GM20000 (cell line): ENCODE data around the gene MTAP.

Experiments used
- DNase-seq: peaks from one replicate; pipeline ENCODE4 v3.0.0; 2012; ENCODE audit warnings: low spot score
- TF ChIP-seq, protein P1 (sequence below): IDR thresholded peaks from 2 replicates; pipeline ENCODE4 v1.5.1; 2012; ENCODE audit warnings: mild to moderate bottlenecking, control low read depth; ENCODE audit errors: extremely low read depth, missing control alignments

The MTAP gene

GRCh38 chr9:21804331-21804730 lies 1.9 kb downstream of the MTAP start:
- TF ChIP-seq, protein P1, sequence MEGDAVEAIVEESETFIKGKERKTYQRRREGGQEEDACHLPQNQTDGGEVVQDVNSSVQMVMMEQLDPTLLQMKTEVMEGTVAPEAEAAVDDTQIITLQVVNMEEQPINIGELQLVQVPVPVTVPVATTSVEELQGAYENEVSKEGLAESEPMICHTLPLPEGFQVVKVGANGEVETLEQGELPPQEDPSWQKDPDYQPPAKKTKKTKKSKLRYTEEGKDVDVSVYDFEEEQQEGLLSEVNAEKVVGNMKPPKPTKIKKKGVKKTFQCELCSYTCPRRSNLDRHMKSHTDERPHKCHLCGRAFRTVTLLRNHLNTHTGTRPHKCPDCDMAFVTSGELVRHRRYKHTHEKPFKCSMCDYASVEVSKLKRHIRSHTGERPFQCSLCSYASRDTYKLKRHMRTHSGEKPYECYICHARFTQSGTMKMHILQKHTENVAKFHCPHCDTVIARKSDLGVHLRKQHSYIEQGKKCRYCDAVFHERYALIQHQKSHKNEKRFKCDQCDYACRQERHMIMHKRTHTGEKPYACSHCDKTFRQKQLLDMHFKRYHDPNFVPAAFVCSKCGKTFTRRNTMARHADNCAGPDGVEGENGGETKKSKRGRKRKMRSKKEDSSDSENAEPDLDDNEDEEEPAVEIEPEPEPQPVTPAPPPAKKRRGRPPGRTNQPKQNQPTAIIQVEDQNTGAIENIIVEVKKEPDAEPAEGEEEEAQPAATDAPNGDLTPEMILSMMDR, result no peak
- DNase-seq, result no peak

DNA sequence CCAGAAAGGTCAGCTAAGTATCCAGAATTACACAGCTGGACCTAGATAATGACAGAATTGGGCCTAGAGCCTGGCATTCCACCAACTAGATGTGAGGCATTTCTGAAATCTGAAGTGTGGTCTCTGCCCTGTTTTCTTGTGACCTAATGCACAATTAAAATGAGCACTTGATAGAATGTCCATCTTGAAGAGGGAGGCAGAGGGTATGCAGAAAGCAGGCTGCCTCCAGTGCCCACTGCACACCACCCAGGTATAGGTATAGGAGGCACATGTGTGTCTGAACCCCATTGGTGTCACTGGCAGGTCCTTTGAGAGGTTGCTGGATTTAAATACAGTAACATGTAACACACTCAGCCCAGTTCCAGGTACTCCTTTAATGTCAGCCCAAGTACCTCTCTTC lies 2.4 kb downstream of the MTAP start:
- TF ChIP-seq, protein P1, result no peak
- no peak for DNase-seq

DNA sequence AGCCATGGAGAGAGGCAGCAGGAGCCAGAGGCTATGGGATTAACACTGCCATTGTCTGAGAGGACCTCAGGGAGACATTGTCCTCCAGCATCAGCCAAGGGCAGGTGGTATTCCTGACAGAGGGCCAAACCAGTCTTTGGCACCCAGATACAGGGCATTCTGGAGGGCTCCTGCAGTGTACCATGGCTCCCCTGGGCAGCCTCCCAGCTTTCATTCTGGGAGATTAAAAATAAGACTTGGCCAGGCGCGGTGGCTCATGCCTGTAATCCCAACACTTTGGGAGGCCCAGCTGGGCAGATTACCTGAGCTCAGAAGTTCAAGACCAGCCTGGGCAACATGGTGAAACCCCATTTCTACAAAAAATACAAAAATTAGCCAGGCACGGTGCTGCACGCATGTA lies 4.2 kb downstream of the MTAP start:
- DNase-seq, result no peak
- TF ChIP-seq, protein P1, result no peak

- no peak for DNase-seq
- TF ChIP-seq, protein P1, result no peak
Observed at GRCh38 chr9:21810388-21810787, 8.0 kb downstream of the MTAP start.

GRCh38 chr9:21810881-21811280 lies 8.4 kb downstream of the MTAP start:
- DNase-seq, result no peak
- TF ChIP-seq, protein P1, result no peak

- DNase-seq, result no peak
- TF ChIP-seq, protein P1, result no peak
Observed at GRCh38 chr9:21811914-21812313, 9.5 kb downstream of the MTAP start.

- TF ChIP-seq, protein P1, result no peak
- no peak for DNase-seq
Observed at GRCh38 chr9:21812415-21812814, 10.0 kb downstream of the MTAP start.
